ENCODE measurements around the gene VDAC1. TPM values are rescaled to one million over a fixed set of nuclear protein-coding genes. Genes with fewer than 3 reads are reported as not detected.

VDAC1 gene
- total and polyA plus RNA-seq, 2 of the 8 experiments (the other 6 are each of a cell fraction or from before 2014, with no cell fraction given) = 111 to 301 TPM

DNA sequence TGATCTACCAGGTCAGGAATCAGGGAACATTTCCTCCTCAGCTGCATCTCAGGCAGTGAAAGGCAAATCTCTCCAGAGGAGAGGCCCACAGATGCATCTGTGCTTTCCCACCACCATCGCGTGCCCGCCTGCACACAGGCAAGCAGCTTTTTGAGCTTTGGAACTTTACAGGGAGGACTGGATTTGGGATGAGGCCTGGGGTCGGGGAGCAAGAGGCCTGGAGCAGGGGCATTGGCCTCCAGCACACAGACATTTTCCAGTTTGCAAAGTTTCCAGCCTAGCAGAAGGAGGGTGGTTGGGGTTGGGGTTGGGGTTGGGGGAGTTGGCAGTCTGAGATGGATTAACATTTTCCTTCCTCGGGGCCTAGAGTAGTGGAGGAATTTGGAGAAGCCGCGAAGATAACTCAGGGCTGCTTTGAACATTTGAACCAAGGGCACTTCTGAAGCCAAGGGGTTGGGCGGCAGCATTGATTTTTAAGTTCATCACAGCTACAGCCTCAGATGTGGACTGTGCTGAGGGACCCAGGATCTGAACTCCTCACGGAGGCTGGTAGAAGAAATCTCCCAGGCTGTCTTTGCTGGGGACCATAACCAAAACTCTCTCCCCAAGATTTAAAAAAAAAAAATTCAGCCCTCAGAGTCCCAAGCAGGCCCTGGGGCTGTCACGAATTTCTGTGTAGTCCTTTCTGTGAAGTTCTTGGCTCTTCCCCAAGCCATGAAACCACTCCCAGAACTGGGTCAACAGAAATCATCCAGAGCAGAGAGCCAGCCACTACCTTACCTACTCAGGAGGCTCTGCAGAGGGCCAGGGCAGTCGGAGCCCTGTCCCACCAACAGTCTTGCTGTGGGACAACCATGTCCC lies 61.9 kb downstream of the VDAC1 start (continued):
- TF ChIP-seq GTF2F1 (IDR thresholded peaks at IDR 0.05; ENCODE audit: borderline replicate concordance, low read depth, low read length) (no peak), CTBP2 (IDR thresholded peaks at IDR 0.05; ENCODE audit: borderline replicate concordance, insufficient read depth, insufficient read length, low read length) (no peak), EZH2 (IDR thresholded peaks at IDR 0.05; ENCODE audit: low read depth, low read length, severe bottlenecking) (no peak)
- TF ChIP-seq, protein P1, sequence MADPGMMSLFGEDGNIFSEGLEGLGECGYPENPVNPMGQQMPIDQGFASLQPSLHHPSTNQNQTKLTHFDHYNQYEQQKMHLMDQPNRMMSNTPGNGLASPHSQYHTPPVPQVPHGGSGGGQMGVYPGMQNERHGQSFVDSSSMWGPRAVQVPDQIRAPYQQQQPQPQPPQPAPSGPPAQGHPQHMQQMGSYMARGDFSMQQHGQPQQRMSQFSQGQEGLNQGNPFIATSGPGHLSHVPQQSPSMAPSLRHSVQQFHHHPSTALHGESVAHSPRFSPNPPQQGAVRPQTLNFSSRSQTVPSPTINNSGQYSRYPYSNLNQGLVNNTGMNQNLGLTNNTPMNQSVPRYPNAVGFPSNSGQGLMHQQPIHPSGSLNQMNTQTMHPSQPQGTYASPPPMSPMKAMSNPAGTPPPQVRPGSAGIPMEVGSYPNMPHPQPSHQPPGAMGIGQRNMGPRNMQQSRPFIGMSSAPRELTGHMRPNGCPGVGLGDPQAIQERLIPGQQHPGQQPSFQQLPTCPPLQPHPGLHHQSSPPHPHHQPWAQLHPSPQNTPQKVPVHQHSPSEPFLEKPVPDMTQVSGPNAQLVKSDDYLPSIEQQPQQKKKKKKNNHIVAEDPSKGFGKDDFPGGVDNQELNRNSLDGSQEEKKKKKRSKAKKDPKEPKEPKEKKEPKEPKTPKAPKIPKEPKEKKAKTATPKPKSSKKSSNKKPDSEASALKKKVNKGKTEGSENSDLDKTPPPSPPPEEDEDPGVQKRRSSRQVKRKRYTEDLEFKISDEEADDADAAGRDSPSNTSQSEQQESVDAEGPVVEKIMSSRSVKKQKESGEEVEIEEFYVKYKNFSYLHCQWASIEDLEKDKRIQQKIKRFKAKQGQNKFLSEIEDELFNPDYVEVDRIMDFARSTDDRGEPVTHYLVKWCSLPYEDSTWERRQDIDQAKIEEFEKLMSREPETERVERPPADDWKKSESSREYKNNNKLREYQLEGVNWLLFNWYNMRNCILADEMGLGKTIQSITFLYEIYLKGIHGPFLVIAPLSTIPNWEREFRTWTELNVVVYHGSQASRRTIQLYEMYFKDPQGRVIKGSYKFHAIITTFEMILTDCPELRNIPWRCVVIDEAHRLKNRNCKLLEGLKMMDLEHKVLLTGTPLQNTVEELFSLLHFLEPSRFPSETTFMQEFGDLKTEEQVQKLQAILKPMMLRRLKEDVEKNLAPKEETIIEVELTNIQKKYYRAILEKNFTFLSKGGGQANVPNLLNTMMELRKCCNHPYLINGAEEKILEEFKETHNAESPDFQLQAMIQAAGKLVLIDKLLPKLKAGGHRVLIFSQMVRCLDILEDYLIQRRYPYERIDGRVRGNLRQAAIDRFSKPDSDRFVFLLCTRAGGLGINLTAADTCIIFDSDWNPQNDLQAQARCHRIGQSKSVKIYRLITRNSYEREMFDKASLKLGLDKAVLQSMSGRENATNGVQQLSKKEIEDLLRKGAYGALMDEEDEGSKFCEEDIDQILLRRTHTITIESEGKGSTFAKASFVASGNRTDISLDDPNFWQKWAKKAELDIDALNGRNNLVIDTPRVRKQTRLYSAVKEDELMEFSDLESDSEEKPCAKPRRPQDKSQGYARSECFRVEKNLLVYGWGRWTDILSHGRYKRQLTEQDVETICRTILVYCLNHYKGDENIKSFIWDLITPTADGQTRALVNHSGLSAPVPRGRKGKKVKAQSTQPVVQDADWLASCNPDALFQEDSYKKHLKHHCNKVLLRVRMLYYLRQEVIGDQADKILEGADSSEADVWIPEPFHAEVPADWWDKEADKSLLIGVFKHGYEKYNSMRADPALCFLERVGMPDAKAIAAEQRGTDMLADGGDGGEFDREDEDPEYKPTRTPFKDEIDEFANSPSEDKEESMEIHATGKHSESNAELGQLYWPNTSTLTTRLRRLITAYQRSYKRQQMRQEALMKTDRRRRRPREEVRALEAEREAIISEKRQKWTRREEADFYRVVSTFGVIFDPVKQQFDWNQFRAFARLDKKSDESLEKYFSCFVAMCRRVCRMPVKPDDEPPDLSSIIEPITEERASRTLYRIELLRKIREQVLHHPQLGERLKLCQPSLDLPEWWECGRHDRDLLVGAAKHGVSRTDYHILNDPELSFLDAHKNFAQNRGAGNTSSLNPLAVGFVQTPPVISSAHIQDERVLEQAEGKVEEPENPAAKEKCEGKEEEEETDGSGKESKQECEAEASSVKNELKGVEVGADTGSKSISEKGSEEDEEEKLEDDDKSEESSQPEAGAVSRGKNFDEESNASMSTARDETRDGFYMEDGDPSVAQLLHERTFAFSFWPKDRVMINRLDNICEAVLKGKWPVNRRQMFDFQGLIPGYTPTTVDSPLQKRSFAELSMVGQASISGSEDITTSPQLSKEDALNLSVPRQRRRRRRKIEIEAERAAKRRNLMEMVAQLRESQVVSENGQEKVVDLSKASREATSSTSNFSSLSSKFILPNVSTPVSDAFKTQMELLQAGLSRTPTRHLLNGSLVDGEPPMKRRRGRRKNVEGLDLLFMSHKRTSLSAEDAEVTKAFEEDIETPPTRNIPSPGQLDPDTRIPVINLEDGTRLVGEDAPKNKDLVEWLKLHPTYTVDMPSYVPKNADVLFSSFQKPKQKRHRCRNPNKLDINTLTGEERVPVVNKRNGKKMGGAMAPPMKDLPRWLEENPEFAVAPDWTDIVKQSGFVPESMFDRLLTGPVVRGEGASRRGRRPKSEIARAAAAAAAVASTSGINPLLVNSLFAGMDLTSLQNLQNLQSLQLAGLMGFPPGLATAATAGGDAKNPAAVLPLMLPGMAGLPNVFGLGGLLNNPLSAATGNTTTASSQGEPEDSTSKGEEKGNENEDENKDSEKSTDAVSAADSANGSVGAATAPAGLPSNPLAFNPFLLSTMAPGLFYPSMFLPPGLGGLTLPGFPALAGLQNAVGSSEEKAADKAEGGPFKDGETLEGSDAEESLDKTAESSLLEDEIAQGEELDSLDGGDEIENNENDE (IDR thresholded peaks at IDR 0.05; ENCODE audit: insufficient replicate concordance, low read length) = no peak
- TF ChIP-seq, protein P2, sequence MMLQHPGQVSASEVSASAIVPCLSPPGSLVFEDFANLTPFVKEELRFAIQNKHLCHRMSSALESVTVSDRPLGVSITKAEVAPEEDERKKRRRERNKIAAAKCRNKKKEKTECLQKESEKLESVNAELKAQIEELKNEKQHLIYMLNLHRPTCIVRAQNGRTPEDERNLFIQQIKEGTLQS (IDR thresholded peaks at IDR 0.05; ENCODE audit: insufficient read depth, low read depth, low read length) = no peak
- TF ChIP-seq, protein P3, sequence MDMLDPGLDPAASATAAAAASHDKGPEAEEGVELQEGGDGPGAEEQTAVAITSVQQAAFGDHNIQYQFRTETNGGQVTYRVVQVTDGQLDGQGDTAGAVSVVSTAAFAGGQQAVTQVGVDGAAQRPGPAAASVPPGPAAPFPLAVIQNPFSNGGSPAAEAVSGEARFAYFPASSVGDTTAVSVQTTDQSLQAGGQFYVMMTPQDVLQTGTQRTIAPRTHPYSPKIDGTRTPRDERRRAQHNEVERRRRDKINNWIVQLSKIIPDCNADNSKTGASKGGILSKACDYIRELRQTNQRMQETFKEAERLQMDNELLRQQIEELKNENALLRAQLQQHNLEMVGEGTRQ (IDR thresholded peaks at IDR 0.05; ENCODE audit: low read length) = no peak

All from H1 (cell line).